ENCODE results near the gene DOCK9. TPM values are rescaled to one million over a fixed set of nuclear protein-coding genes. Genes with fewer than 3 reads are reported as not detected.
"Not testable (repeated sequence)": the region's sequence is repeated elsewhere in the genome, so short reads cannot be mapped to it uniquely, and the experiment has no call there.

The DOCK9 gene
- total RNA-seq, 1 donor from 2014 or later, result 72.2 TPM

- DNase-seq (ENCODE audit: low spot score), result no peak
Observed at GRCh38 chr13:98824376-98825160, 153.3 kb downstream of the DOCK9 start.

- no peak for DNase-seq (ENCODE audit: low spot score)
Observed at GRCh38 chr13:98823442-98823841, 154.4 kb downstream of the DOCK9 start.

- DNase-seq (ENCODE audit: low spot score), result no peak
Observed at GRCh38 chr13:98822225-98822606, 155.6 kb downstream of the DOCK9 start.

GRCh38 chr13:98821372-98822224 is 156.3 kb downstream of the DOCK9 start:
- peak; percentile 51 for DNase-seq (ENCODE audit: low spot score)

GRCh38 chr13:98820744-98821371 is 157.0 kb downstream of the DOCK9 start:
- no peak for DNase-seq (ENCODE audit: low spot score)

GRCh38 chr13:98820300-98820699 is 157.6 kb downstream of the DOCK9 start:
- no peak for DNase-seq (ENCODE audit: low spot score)

- DNase-seq (ENCODE audit: low spot score), result no peak
Observed at GRCh38 chr13:98819382-98820010, 158.4 kb downstream of the DOCK9 start.

GRCh38 chr13:98816406-98816805 is 161.5 kb downstream of the DOCK9 start:
- no peak for DNase-seq (ENCODE audit: low spot score)

GRCh38 chr13:98813993-98814392 is 163.9 kb downstream of the DOCK9 start:
- no peak for DNase-seq (ENCODE audit: low spot score)

GRCh38 chr13:98812186-98812790 is 165.6 kb downstream of the DOCK9 start:
- not testable (repeated sequence) for DNase-seq (ENCODE audit: low spot score)

GRCh38 chr13:98810746-98811145 is 167.1 kb downstream of the DOCK9 start:
- no peak for DNase-seq (ENCODE audit: low spot score)

- DNase-seq (ENCODE audit: low spot score), result peak; percentile 40
Observed at GRCh38 chr13:98809345-98809777, 168.5 kb downstream of the DOCK9 start.

GRCh38 chr13:98807774-98808173 is 170.1 kb downstream of the DOCK9 start:
- no peak for DNase-seq (ENCODE audit: low spot score)

GRCh38 chr13:98804336-98804855 is 173.5 kb downstream of the DOCK9 start:
- DNase-seq (ENCODE audit: low spot score), result no peak

- no peak for DNase-seq (ENCODE audit: low spot score)
Observed at GRCh38 chr13:98803921-98804320, 173.9 kb downstream of the DOCK9 start.

- DNase-seq (ENCODE audit: low spot score), result no peak
Observed at GRCh38 chr13:98803111-98803561, 174.7 kb downstream of the DOCK9 start.

GRCh38 chr13:98802559-98802958 is 175.3 kb downstream of the DOCK9 start:
- DNase-seq (ENCODE audit: low spot score), result no peak

GRCh38 chr13:98801626-98802418 is 176.0 kb downstream of the DOCK9 start:
- DNase-seq (ENCODE audit: low spot score), result no peak

GRCh38 chr13:98800078-98800477 is 177.8 kb downstream of the DOCK9 start:
- DNase-seq (ENCODE audit: low spot score), result no peak

Data from mucosa of gallbladder (tissue), 1 donor.